ENCODE measurements around the gene ATP4B. TPM values are rescaled to one million over a fixed set of nuclear protein-coding genes. Genes with fewer than 3 reads are reported as not detected.

The ATP4B gene
- total RNA-seq, 2 donors from 2014 or later = not detected

- no peak overlapping the region for H3K27ac ChIP-seq
- H3K36me3 ChIP-seq = no peaks in the 10 kb centered on the region
- no peak for DNase-seq
- H3K9me3 ChIP-seq = no peaks in the 10 kb centered on the region
- intact Hi-C loops (cut with DNase I) = no loop called here
- H3K27me3 ChIP-seq = no peaks in the 10 kb centered on the region
- TF ChIP-seq CTCF (IDR thresholded peaks at IDR 0.05) = no peak
- no peak overlapping the region for H3K4me3 ChIP-seq
- no peak overlapping the region for H3K9ac ChIP-seq (ENCODE audit: low read depth in 2 of 2, low read length in 2 of 2)
- H3K4me1 ChIP-seq = no peaks in the 10 kb centered on the region
Measured at GRCh38 chr13:113599391-113599790, 58.6 kb downstream of the ATP4B start.

Other genes with a start within 250 kb of the ATP4B start
- gene ADPRHL1, start 204.7 kb downstream of the ATP4B start, total RNA-seq = 1 to 10 TPM; 4.6 to 6.2 TPM
- gene DCUN1D2, start 167.5 kb downstream of the ATP4B start, total RNA-seq = 10 to 100 TPM; 14.9 to 20.5 TPM
- 100 to 1,000 TPM in 1 of 2 donors, 10 to 100 TPM in 1; 60.3 to 112 TPM for gene TFDP1, start 73.4 kb downstream of the ATP4B start, total RNA-seq
- gene GRK1, start 9.0 kb upstream of the ATP4B start, total RNA-seq = under 1 TPM in 1 of 2 donors, not detected in 1; 0.10 TPM
- 1 to 10 TPM; 3.0 to 4.2 TPM for gene TMEM255B, start 101.0 kb upstream of the ATP4B start, total RNA-seq
- gene GAS6, start 205.9 kb upstream of the ATP4B start, total RNA-seq = 100 to 1,000 TPM; 118 to 121 TPM

Data from colonic mucosa (tissue), 4 donors.